Pancreas (tissue), 10 donors: ENCODE data around the gene SP3. TPM values are rescaled to one million over a fixed set of nuclear protein-coding genes. Genes with fewer than 3 reads are reported as not detected.

Experiments
- ATAC-seq, 4 donors: fragments of 200-7000 bp; cut with Tn5 transposase; one replicate each; pipeline versions ENCODE4 v1.8.0 to v1.9.1; 2020; ENCODE audit warnings: mild to moderate bottlenecking in 4 of 4, moderate library complexity in 4 of 4
- DNase-seq, 6 donors: peaks; one replicate each; pipeline ENCODE4 v3.0.0-alpha.2; 2020
- FAIRE-seq: peaks from 2 replicates; lab custom pipeline; 2012; peaks lifted over from hg19 to GRCh38; lab: Jason Lieb, UNC
- H3K27ac ChIP-seq, 4 donors: fragments of 200-600 bp; sonication (generic); 1 replicate in 3 of 4; 2 replicates in 1 of 4; pipeline versions ENCODE4 v1.5.0 to v1.8.0; 2020
- H3K27me3 ChIP-seq, 4 donors: fragments of 200-600 bp; one replicate each; pipeline ENCODE4 v1.8.0; 2021
- H3K36me3 ChIP-seq, 3 donors: fragments of 200-600 bp; sonication (generic) in 1 of 3; one replicate each; pipeline versions ENCODE4 v1.5.0 to v1.8.0; 2020 to 2021
- H3K4me1 ChIP-seq, 3 donors: fragments of 200-600 bp; one replicate each; pipeline ENCODE4 v1.8.0; 2021
- H3K4me3 ChIP-seq, 4 donors: fragments of 200-600 bp; sonication (generic) in 2 of 4; one replicate each; pipeline versions ENCODE4 v1.5.0 to v1.8.0; 2020 to 2021
- H3K9me3 ChIP-seq, 4 donors: fragments of 200-600 bp; one replicate each; pipeline ENCODE4 v1.8.0; 2021
- CTCF ChIP-seq, 4 donors: fragments of 200-600 bp; sonication (generic) in 3 of 4; IDR thresholded peaks; one replicate each; pipeline versions ENCODE4 v1.5.0 to v1.8.0; 2021; ENCODE audit warnings: antibody characterized with exemption in 4 of 4
- WGBS, 2 donors: extraction: QIAGEN DNeasy Blood & Tissue Kit; methylation state at CpG; one replicate each; pipeline ENCODE4 v1.1.7; 2013; 5-methylcytosine and 5-hydroxymethylcytosine counted together
- intact Hi-C, 3 donors: fragments of 100-400 bp; cut with DNase I; formaldehyde crosslinking; loops; one replicate each; pipeline versions ENCODE4 v1.11.1 to v1.14.2; 2022
- polyA plus RNA-seq, 2 donors: library from polyadenylated mRNA; stranded (reverse); fragments of 200-250 nt; gene quantifications; one replicate each; pipeline ENCODE4 v1.2.3, GENCODE V29; 2013
- total RNA-seq, 6 donors: library from RNA; stranded (reverse); fragmentation: NEBNext Ultra II Directional in 4 of 6; extraction: Animal tissue kit (Norgen Biotek cat#: 25700) in 4 of 6; gene quantifications; one replicate each; pipeline versions ENCODE4 v1.2.1 to v1.2.4, GENCODE V29; 2021 to 2023
- donor health status: healthy with polysubstance abuse.
- donor health status: DM: no; HTN: no; CAD: no; lungs with moderate emphysema.
- donor health status: DM: no; HTN: no; CAD: no.
- donor health status: control.
- donor health status: control.
- donor health status: Bipolar disorder and iron deficiency.
- donor health status: DM: yes; HTN: yes; CAD: no.
- donor health status: DM: no; HTN: no; CAD: no.
- donor health status: DM: no; HTN: no; CAD: no.
- donor health status: DM: yes; HTN: yes; CAD: no.

SP3 gene
- total and polyA plus RNA-seq, 8 donors, result 5.6 to 48.0 (median 27.6) TPM

DNA sequence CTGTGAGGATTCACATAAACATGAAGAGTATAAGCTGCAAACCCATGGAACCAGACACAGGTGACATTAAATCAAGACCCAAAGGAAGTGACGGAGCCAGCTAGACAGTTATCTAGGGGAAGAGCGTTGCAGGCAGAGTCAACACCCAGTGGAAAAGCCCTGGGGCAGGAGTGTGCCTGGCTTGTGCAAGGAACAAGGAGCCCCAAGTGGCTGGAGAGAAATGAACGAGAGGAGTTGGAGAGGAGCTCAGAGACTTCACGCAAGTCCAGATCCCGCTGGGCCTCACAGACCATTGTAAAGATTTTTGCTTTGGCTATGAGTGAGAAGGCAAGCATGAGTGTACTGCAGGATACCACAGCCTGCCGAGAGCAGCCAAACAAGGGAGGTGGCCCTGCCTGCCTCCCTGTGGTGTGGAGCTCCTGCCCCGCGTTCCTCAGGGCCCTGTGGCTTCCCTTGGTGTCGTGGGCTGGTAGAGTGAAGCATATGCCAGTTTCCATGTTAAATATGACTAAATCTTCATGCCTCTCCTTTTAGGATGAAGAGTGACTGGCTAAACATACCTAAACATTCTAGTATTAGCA is 88.2 kb downstream of the SP3 start:
- Histone ChIP-seq H3K27ac (no peak overlapping the region), H3K27me3 (no peaks in the 10 kb centered on the region), H3K4me3 (no peak overlapping the region), H3K9me3 (no peaks in the 10 kb centered on the region), H3K36me3 (no peaks in the 10 kb centered on the region), H3K4me1 (no peaks in the 10 kb centered on the region)
- whole genome bisulfite sequencing, 2 donors, result 94 to 95% methylated on average over 9 of the region's 9 CpGs
- ATAC-seq, result no peak
- no peak for FAIRE-seq
- TF ChIP-seq CTCF (IDR thresholded peaks at IDR 0.05), result no peak
- DNase-seq, result no peak
- intact Hi-C loops, result no loop called here

DNA sequence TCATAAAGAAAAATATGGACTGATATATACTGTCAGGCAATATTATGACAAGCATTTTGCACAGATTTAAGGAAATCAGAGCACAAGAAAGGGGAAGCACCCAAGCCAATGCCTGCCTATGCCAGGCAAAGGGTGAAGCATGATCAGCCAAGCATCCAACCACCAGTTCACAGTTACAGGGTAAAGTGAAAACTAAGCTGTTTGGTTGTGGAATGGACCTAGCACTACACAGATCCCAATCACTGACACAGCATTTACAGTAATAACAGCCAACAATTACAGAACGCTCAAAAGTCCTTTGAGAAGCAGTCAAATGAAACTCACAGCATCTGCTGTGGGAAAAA is 90.3 kb downstream of the SP3 start:
- DNase-seq, result no peak
- peak in 2 of 4 donors; percentile 17 to 56 for ATAC-seq
- intact Hi-C loops, result no loop called here
- Histone ChIP-seq H3K4me1 (no peaks in the 10 kb centered on the region), H3K36me3 (no peaks in the 10 kb centered on the region), H3K27ac (no peak overlapping the region), H3K27me3 (no peaks in the 10 kb centered on the region), H3K4me3 (no peak overlapping the region), H3K9me3 (no peaks in the 10 kb centered on the region)
- FAIRE-seq, result no peak
- TF ChIP-seq CTCF (IDR thresholded peaks at IDR 0.05), result no peak
- whole genome bisulfite sequencing, 2 donors, result 84 to 88% methylated on average over 1 of the region's 1 CpG

- intact Hi-C loops, result no loop called here
- WGBS, 2 donors, result 73 to 85% methylated on average over 13 of the region's 13 CpGs
- H3K4me1 ChIP-seq, result no peaks in the 10 kb centered on the region
- H3K36me3 ChIP-seq, result no peaks in the 10 kb centered on the region
- ATAC-seq (no peak), DNase-seq (no peak), FAIRE-seq (no peak)
- no peak for TF ChIP-seq CTCF (IDR thresholded peaks at IDR 0.05)
- H3K27ac ChIP-seq, result no peak overlapping the region
- no peaks in the 10 kb centered on the region for H3K9me3 ChIP-seq
- no peak overlapping the region for H3K4me3 ChIP-seq
- H3K27me3 ChIP-seq, result no peaks in the 10 kb centered on the region
Measured at GRCh38 chr2:173874003-173874893, 90.9 kb downstream of the SP3 start.

GRCh38 chr2:173872714-173873113 is 92.5 kb downstream of the SP3 start:
- intact Hi-C loops, result no loop called here
- WGBS, 2 donors, result 82% methylated on average over 5 of the region's 5 CpGs
- FAIRE-seq (no peak), DNase-seq (no peak), ATAC-seq (no peak)
- Histone ChIP-seq H3K9me3 (no peaks in the 10 kb centered on the region), H3K4me1 (no peaks in the 10 kb centered on the region), H3K27me3 (no peaks in the 10 kb centered on the region), H3K4me3 (no peak overlapping the region), H3K27ac (no peak overlapping the region), H3K36me3 (no peaks in the 10 kb centered on the region)
- TF ChIP-seq CTCF (IDR thresholded peaks at IDR 0.05), result no peak
